A549 treated with CpdA at 1 μM for 4 hours (cell line): ENCODE data around the gene HPSE. TPM values are rescaled to one million over a fixed set of nuclear protein-coding genes. Genes with fewer than 3 reads are reported as not detected.

Experiments used
- total RNA-seq: library from RNA; stranded (reverse); fragments of 200-300 nt; extraction: Qiagen RNA extraction; gene quantifications from 5 replicates; pipeline ENCODE4 v1.2.3, GENCODE V29; 2022; ENCODE audit warnings: low read depth

The HPSE gene
- 1.1 to 1.6 TPM (median 1.3 TPM) in 5 replicates for total RNA-seq

DNA sequence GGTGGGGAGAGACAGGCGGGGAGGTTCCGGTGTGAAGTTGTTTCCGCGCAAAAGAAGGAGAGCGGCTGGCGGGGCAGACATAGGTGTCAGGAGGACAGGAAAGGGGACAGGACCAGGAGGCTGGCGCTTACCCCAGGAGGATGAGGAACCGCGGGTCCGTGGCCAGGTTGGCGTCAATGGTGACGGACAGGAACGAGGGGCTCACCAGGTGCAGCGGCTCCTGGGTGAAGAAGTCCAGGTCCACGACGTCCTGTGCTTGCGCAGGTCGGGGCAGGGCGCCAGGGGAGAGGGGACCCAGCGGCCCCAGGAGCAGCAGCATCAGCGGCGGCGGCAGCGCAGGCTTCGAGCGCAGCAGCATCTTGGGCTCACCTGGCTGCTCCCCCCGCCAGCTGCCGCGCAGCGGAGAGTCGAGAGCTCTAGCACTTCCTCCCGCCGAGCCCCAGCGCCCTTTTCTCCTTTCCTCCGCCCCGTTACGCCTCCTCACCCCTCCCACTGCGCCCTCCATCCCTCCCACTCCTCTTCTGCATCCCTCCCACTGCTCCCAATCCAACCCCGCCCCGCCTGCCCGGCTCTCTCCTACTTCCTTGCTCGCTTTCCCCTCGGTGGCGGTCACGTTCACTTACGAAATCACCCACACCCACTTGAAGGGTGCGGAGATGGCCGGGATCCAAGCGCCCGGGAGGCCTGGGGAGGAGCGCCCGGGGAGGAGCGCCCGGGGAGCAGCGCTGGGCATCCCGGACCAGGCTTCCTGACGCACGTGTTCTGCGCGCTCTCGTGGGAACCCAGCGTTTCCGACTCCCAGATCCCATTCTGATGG lies at the start of gene HPSE:
TSS of gene HPSE (minus strand) at position 424 of the 817 bp plus-strand sequence. CDS start at position 358, 66 bp downstream.

DNA sequence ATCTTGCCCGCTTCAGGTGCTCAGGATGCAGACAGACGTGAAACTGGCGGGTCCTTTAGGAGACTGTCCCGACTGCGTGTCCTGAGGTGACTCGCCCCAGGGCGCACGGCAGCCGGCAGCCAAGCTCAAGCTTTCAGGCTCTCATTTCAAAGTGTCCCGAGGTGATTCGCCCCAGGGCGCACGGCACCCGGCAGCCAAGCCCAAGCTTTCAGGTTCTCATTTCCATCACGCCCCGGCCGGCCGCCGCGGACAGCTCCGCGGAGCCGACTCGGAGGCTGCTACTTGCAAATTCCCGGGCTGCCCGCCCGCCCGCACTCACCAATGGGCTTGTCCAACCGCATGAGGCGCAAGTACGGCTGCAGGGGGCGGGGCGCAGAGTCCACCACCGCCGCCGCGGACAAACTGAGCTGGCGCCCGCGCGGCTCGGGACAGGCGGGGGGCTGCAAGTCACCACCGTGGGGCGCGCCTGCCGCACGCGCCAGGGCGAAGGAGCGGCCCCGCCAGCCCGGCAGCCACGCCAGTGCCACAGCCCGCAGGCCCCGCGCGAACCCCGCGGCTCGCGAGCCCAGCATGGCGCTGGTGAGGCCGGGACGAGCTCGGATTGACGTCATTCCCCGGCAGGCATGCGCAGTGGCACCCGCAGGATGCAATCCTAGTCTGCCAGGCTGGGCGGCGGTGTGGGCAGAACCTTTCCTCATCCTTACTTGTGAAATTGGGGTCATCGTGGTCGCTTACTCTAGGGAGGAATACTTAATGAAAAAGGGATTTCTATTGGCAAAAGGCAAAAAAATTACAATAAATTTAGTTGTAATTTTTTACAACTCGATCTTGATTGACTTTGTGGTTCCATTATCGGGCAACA lies 50.2 kb downstream of the HPSE start, which contains the start of gene COQ2:
TSS of gene COQ2 (minus strand) at position 606 of the 862 bp plus-strand sequence. CDS start at position 572, 34 bp downstream.

Other genes starting within 250 kb of the HPSE start
- 0.93 to 1.3 TPM (median 1.0 TPM) in 5 replicates for gene PLAC8, start 220.1 kb downstream of the HPSE start, total RNA-seq
- gene COQ2, start 50.0 kb downstream of the HPSE start, total RNA-seq: 16.3 to 20.2 TPM (median 19.6 TPM) in 5 replicates
- gene HELQ, start 121.0 kb upstream of the HPSE start, total RNA-seq: 4.9 to 6.8 TPM (median 6.0 TPM) in 5 replicates
- gene MRPS18C, start 121.2 kb upstream of the HPSE start, total RNA-seq: 36.9 to 57.2 TPM (median 45.2 TPM) in 5 replicates
- 4.9 to 9.5 TPM (median 6.2 TPM) in 5 replicates for gene ABRAXAS1, start 150.3 kb upstream of the HPSE start, total RNA-seq
- gene GPAT3, start 201.3 kb upstream of the HPSE start, total RNA-seq: 44.0 to 49.0 TPM (median 47.2 TPM) in 5 replicates